WTC11 (cell line): ENCODE measurements around the gene PIM1.

Experiments
- ATF1 ChIP-seq: sonication (generic); formaldehyde crosslinking; IDR thresholded peaks from 2 replicates; pipeline ENCODE4 v1.8.1; 2023; ENCODE audit warnings: mild to moderate bottlenecking, moderate library complexity, missing genetic modification reagents
- ATF3 ChIP-seq: sonication (generic); formaldehyde crosslinking; conservative IDR thresholded peaks from 2 replicates; pipeline ENCODE4 v1.8.1; 2022; ENCODE audit warnings: mild to moderate bottlenecking, missing genetic modification reagents
- CREB1 ChIP-seq: sonication (generic); formaldehyde crosslinking; IDR thresholded peaks from 2 replicates; pipeline ENCODE4 v1.8.0; 2023; ENCODE audit warnings: mild to moderate bottlenecking, missing genetic modification reagents
- CTCF ChIP-seq: fragments of 200-600 bp; IDR thresholded peaks from 2 replicates; pipeline ENCODE4 v1.8.0; 2022; ENCODE audit warnings: antibody characterized with exemption
- MAX ChIP-seq: sonication (generic); formaldehyde crosslinking; IDR thresholded peaks from 2 replicates; pipeline ENCODE4 v1.8.0; 2022; ENCODE audit warnings: mild to moderate bottlenecking, missing genetic modification reagents
- MYBL2 ChIP-seq: sonication (generic); formaldehyde crosslinking; IDR thresholded peaks from 2 replicates; pipeline ENCODE4 v1.8.1; 2023; ENCODE audit warnings: mild to moderate bottlenecking, moderate library complexity, missing genetic modification reagents
- NR2C2 ChIP-seq: sonication (generic); formaldehyde crosslinking; IDR thresholded peaks from 2 replicates; pipeline ENCODE4 v1.8.0; 2022; ENCODE audit warnings: mild to moderate bottlenecking, missing genetic modification reagents
- SMAD4 ChIP-seq: sonication (generic); formaldehyde crosslinking; IDR thresholded peaks from 2 replicates; pipeline ENCODE4 v1.8.0; 2022; ENCODE audit warnings: mild to moderate bottlenecking, missing genetic modification reagents
- ZNF121 ChIP-seq: sonication (generic); formaldehyde crosslinking; IDR thresholded peaks from 2 replicates; pipeline ENCODE4 v1.8.0; 2023; ENCODE audit warnings: missing genetic modification reagents
- ZNF512 ChIP-seq: sonication (generic); formaldehyde crosslinking; IDR thresholded peaks from 2 replicates; pipeline ENCODE4 v1.8.1; 2022; ENCODE audit warnings: missing genetic modification reagents, borderline replicate concordance

GRCh38 chr6:37158508-37158907 lies 11.4 kb upstream of the PIM1 start:
- no peak for TF ChIP-seq MAX (CRISPR knock-in tag)
- TF ChIP-seq CTCF: no peak
- TF ChIP-seq ZNF512: no peak
- TF ChIP-seq ZNF121 (CRISPR knock-in tag): no peak
- no peak for TF ChIP-seq SMAD4
- no peak for TF ChIP-seq CREB1 (CRISPR knock-in tag)
- no peak for TF ChIP-seq ATF1 (CRISPR knock-in tag)
- TF ChIP-seq MYBL2 (CRISPR knock-in tag): no peak
- no peak for TF ChIP-seq NR2C2 (CRISPR knock-in tag)
- TF ChIP-seq ATF3 (CRISPR knock-in tag): no peak
